Adrenal gland (tissue), 5 donors: ENCODE data around the gene ITGBL1.

Source experiments
- POLR2A ChIP-seq, 2 donors: fragments of 450-650 bp; IDR thresholded peaks; one replicate each; pipeline ENCODE4 v1.6.1; 2017; ENCODE audit warnings: antibody characterized with exemption in 2 of 2, mild to moderate bottlenecking in 2 of 2, moderate library complexity in 1 of 2
- TF ChIP-seq, protein P1 (sequence below), 6 experiments: fragments of 450-650 bp in 4 of 6; fragments of 200-600 bp in 2 of 6; sonication (generic) in 1 of 6; IDR thresholded peaks; 1 replicate in 5 of 6; 2 replicates in 1 of 6; pipeline versions ENCODE4 v1.5.1 to v1.8.0; 2016 to 2021; ENCODE audit warnings: antibody characterized with exemption in 6 of 6, mild to moderate bottlenecking in 2 of 6, moderate library complexity in 1 of 6
- donor health status: DM: no; HTN: no; CAD: no.

DNA sequence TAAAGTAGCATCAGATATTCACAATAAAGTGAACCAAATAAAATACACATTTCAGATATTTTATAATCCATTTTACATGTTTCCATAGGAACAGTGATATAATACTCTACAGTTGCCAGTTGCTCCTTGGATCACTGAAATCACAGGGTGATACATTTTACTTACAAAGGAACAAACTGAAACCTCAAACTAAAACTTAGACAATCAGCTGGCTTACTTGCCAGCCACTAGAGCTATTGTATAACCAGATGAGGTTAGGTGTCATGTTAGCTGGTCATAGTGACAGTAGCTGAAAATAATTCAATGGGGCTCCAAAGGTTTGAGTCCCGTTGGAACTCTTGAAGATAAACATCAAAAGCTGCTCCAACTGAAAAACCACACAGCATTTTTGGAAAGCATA lies 274.6 kb downstream of the ITGBL1 start:
- TF ChIP-seq, protein P1, sequence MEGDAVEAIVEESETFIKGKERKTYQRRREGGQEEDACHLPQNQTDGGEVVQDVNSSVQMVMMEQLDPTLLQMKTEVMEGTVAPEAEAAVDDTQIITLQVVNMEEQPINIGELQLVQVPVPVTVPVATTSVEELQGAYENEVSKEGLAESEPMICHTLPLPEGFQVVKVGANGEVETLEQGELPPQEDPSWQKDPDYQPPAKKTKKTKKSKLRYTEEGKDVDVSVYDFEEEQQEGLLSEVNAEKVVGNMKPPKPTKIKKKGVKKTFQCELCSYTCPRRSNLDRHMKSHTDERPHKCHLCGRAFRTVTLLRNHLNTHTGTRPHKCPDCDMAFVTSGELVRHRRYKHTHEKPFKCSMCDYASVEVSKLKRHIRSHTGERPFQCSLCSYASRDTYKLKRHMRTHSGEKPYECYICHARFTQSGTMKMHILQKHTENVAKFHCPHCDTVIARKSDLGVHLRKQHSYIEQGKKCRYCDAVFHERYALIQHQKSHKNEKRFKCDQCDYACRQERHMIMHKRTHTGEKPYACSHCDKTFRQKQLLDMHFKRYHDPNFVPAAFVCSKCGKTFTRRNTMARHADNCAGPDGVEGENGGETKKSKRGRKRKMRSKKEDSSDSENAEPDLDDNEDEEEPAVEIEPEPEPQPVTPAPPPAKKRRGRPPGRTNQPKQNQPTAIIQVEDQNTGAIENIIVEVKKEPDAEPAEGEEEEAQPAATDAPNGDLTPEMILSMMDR (IDR thresholded peaks at IDR 0.05), result no peak
- no peak for TF ChIP-seq POLR2A (IDR thresholded peaks at IDR 0.05)
